Mesenchymal stem cell (in vitro differentiated cells and primary cell): ENCODE results near the gene C5orf47.

Source experiments
- DNase-seq: peaks from one replicate; pipeline ENCODE4 v3.0.0-alpha.2; 2013
- H2AFZ ChIP-seq: one replicate; pipeline ENCODE4 v1.6.1; 2013; ENCODE audit warnings: low read depth, mild to moderate bottlenecking, control low read depth, inconsistent platforms, low read length, moderate library complexity
- H2AK5ac ChIP-seq: 2 replicates; pipeline ENCODE4 v1.6.1; 2013; ENCODE audit warnings: low read length, moderate library complexity, mild to moderate bottlenecking, inconsistent platforms; ENCODE audit not compliant: severe bottlenecking
- H2BK120ac ChIP-seq: one replicate; pipeline ENCODE4 v1.6.1; 2013; ENCODE audit warnings: low read depth, mild to moderate bottlenecking, inconsistent platforms, low read length, moderate library complexity
- H2BK12ac ChIP-seq, 2 experiments: one replicate each; pipeline ENCODE4 v1.6.1; 2013; ENCODE audit warnings: inconsistent platforms in 2 of 2, low read length in 2 of 2, mild to moderate bottlenecking in 2 of 2, moderate library complexity in 2 of 2, control low read depth in 1 of 2
- H2BK15ac ChIP-seq: one replicate; pipeline ENCODE4 v1.6.1; 2013; ENCODE audit warnings: mild to moderate bottlenecking, low read depth, inconsistent platforms; ENCODE audit not compliant: poor library complexity, severe bottlenecking
- H2BK5ac ChIP-seq: 2 replicates; pipeline ENCODE4 v1.6.1; 2013; ENCODE audit warnings: low read depth, mild to moderate bottlenecking, low read length, control low read depth, inconsistent platforms; ENCODE audit not compliant: poor library complexity, severe bottlenecking
- H3K14ac ChIP-seq, 2 experiments: one replicate each; pipeline ENCODE4 v1.6.1; 2013; ENCODE audit warnings: inconsistent platforms in 2 of 2, low read length in 2 of 2, control low read depth in 1 of 2, mild to moderate bottlenecking in 1 of 2, moderate library complexity in 1 of 2
- H3K18ac ChIP-seq, 2 experiments: one replicate each; pipeline ENCODE4 v1.6.1; 2013; ENCODE audit warnings: inconsistent platforms in 2 of 2, low read length in 2 of 2, control low read depth in 1 of 2, low read depth in 1 of 2, mild to moderate bottlenecking in 1 of 2
- H3K23ac ChIP-seq, 2 experiments: one replicate each; pipeline ENCODE4 v1.6.1; 2013; ENCODE audit warnings: inconsistent platforms in 2 of 2, low read length in 2 of 2, mild to moderate bottlenecking in 2 of 2, moderate library complexity in 2 of 2, control low read depth in 1 of 2
- H3K27ac ChIP-seq: 2 replicates; pipeline ENCODE4 v1.5.1; 2013; ENCODE audit warnings: mild to moderate bottlenecking, moderate library complexity, low read length, control low read depth, inconsistent platforms; ENCODE audit not compliant: poor library complexity, severe bottlenecking
- H3K27me3 ChIP-seq, 2 experiments: 2 replicates each; pipeline versions ENCODE4 v1.6.1 to v1.7.0; 2013; ENCODE audit warnings: low read length in 2 of 2, mild to moderate bottlenecking in 2 of 2, moderate library complexity in 2 of 2, control low read depth in 1 of 2, inconsistent platforms in 1 of 2; ENCODE audit not compliant: control insufficient read depth in 1 of 2, insufficient read depth in 1 of 2
- H3K36me3 ChIP-seq, 2 experiments: 2 replicates each; pipeline versions ENCODE4 v1.6.1 to v1.7.0; 2013; ENCODE audit warnings: low read length in 2 of 2, control low read depth in 1 of 2, inconsistent platforms in 1 of 2, low read depth in 1 of 2, mild to moderate bottlenecking in 1 of 2; ENCODE audit not compliant: insufficient read depth in 2 of 2, control insufficient read depth in 1 of 2
- H3K4ac ChIP-seq, 2 experiments: one replicate each; pipeline ENCODE4 v1.6.1; 2013; ENCODE audit warnings: inconsistent platforms in 2 of 2, low read length in 2 of 2, mild to moderate bottlenecking in 2 of 2, moderate library complexity in 2 of 2, control low read depth in 1 of 2, low read depth in 1 of 2
- H3K4me1 ChIP-seq: 2 replicates; pipeline ENCODE4 v1.6.1; 2013; ENCODE audit warnings: low read depth, low read length, control low read depth; ENCODE audit not compliant: control insufficient read depth, insufficient read depth
- H3K4me2 ChIP-seq: 2 replicates; pipeline ENCODE4 v1.6.1; 2013; ENCODE audit warnings: low read length, mild to moderate bottlenecking, inconsistent platforms; ENCODE audit not compliant: poor library complexity, severe bottlenecking
- H3K4me3 ChIP-seq, 2 experiments: 2 replicates each; pipeline versions ENCODE4 v1.5.1 to v1.7.0; 2013; ENCODE audit warnings: low read length in 2 of 2, mild to moderate bottlenecking in 2 of 2, control low read depth in 1 of 2, low read depth in 1 of 2; ENCODE audit not compliant: insufficient read depth in 1 of 2
- H3K79me1 ChIP-seq: replicated peaks from 2 replicates; pipeline ENCODE4 v1.6.1; 2013; ENCODE audit warnings: mild to moderate bottlenecking, control low read depth, low read length, inconsistent platforms; ENCODE audit not compliant: poor library complexity, severe bottlenecking
- H3K9ac ChIP-seq: 2 replicates; pipeline ENCODE4 v1.7.0; 2013; ENCODE audit warnings: mild to moderate bottlenecking, low read length, moderate library complexity
- H3K9me3 ChIP-seq: 2 replicates; pipeline ENCODE4 v1.7.0; 2013; ENCODE audit warnings: mild to moderate bottlenecking, low read length; ENCODE audit not compliant: control insufficient read depth
- H4K8ac ChIP-seq: one replicate; pipeline ENCODE4 v1.6.1; 2013; ENCODE audit warnings: inconsistent platforms, mild to moderate bottlenecking, low read length, moderate library complexity
- H4K91ac ChIP-seq: one replicate; pipeline ENCODE4 v1.6.1; 2013; ENCODE audit warnings: mild to moderate bottlenecking, low read length, inconsistent platforms
- WGBS: methylation state at CpG from one replicate; pipeline ENCODE4 v1.1.7; 2013; ENCODE audit warnings: mixed read lengths; 5-methylcytosine and 5-hydroxymethylcytosine counted together

The C5orf47 gene

GRCh38 chr5:173973616-173973969 lies 15.4 kb upstream of the C5orf47 start:
- H3K14ac ChIP-seq: peak overlapping the region in 1 of 2 experiments; percentile 69
- H3K4me2 ChIP-seq: peak overlapping the region; percentile 72
- peak overlapping the region; percentile 15 for H2BK15ac ChIP-seq
- no peaks in the 10 kb centered on the region for H3K9me3 ChIP-seq
- no peak overlapping the region for H2BK5ac ChIP-seq
- H3K4me3 ChIP-seq: peak overlapping the region; percentile 22 to 77
- peak overlapping the region in 1 of 2 experiments; percentile 87 for H2BK12ac ChIP-seq
- peak overlapping the region in 1 of 2 experiments; percentile 64 for H3K18ac ChIP-seq
- H4K91ac ChIP-seq: peak overlapping the region; percentile 19
- H2AFZ ChIP-seq: peak overlapping the region; percentile 92
- no peak for DNase-seq
- H3K27ac ChIP-seq: no peak overlapping the region
- no peak overlapping the region for H2AK5ac ChIP-seq
- H2BK120ac ChIP-seq: no peak overlapping the region
- peak overlapping the region in 1 of 2 experiments; percentile 37 for H3K4ac ChIP-seq
- H4K8ac ChIP-seq: peak overlapping the region; percentile 16
- no peaks in the 10 kb centered on the region for H3K36me3 ChIP-seq
- 42% methylated on average over 13 of the region's 13 CpGs for WGBS
- H3K79me1 ChIP-seq: no peaks in the 10 kb centered on the region
- peak overlapping the region; percentile 79 for H3K9ac ChIP-seq
- H3K27me3 ChIP-seq: peaks cover 0 to 8% of the 10 kb centered on the region in 2 experiments
- H3K23ac ChIP-seq: no peak overlapping the region
- H3K4me1 ChIP-seq: peaks cover 16% of the 10 kb centered on the region

- Histone ChIP-seq H3K4ac (no peak overlapping the region), H2BK5ac (no peak overlapping the region), H3K4me3 (no peak overlapping the region), H2AFZ (no peak overlapping the region), H3K36me3 (no peaks in the 10 kb centered on the region), H3K23ac (no peak overlapping the region), H2BK120ac (no peak overlapping the region), H3K9ac (no peak overlapping the region), H3K79me1 (no peaks in the 10 kb centered on the region), H3K4me2 (no peak overlapping the region), H2BK15ac (no peak overlapping the region), H3K9me3 (no peaks in the 10 kb centered on the region), H4K8ac (no peak overlapping the region), H3K18ac (no peak overlapping the region), H2AK5ac (no peak overlapping the region), H4K91ac (no peak overlapping the region), H2BK12ac (no peak overlapping the region), H3K27ac (no peak overlapping the region), H3K27me3 (peaks cover 0 to 11% of the 10 kb centered on the region in 2 experiments), H3K4me1 (peaks cover 13% of the 10 kb centered on the region), H3K14ac (no peak overlapping the region)
- 80% methylated on average over 5 of the region's 5 CpGs for WGBS
- no peak for DNase-seq
Observed at GRCh38 chr5:173974688-173975239, 14.2 kb upstream of the C5orf47 start.

GRCh38 chr5:173981185-173981761 lies 7.7 kb upstream of the C5orf47 start:
- Histone ChIP-seq H2AK5ac (no peak overlapping the region), H2BK15ac (no peak overlapping the region), H3K79me1 (no peaks in the 10 kb centered on the region), H3K23ac (no peak overlapping the region), H2BK120ac (no peak overlapping the region), H2AFZ (no peak overlapping the region), H3K4ac (no peak overlapping the region), H4K91ac (no peak overlapping the region), H2BK5ac (no peak overlapping the region), H3K9ac (no peak overlapping the region), H3K9me3 (peaks cover 4% of the 10 kb centered on the region), H3K4me1 (no peaks in the 10 kb centered on the region), H4K8ac (no peak overlapping the region), H3K4me3 (peak overlapping the region in 1 of 2 experiments; percentile 30), H3K14ac (no peak overlapping the region), H3K27ac (no peak overlapping the region), H3K36me3 (no peaks in the 10 kb centered on the region), H2BK12ac (no peak overlapping the region), H3K18ac (no peak overlapping the region), H3K27me3 (peaks cover 21 to 32% of the 10 kb centered on the region in 2 experiments), H3K4me2 (no peak overlapping the region)
- 68% methylated on average over 5 of the region's 5 CpGs for WGBS
- peak; percentile 14 for DNase-seq

DNA sequence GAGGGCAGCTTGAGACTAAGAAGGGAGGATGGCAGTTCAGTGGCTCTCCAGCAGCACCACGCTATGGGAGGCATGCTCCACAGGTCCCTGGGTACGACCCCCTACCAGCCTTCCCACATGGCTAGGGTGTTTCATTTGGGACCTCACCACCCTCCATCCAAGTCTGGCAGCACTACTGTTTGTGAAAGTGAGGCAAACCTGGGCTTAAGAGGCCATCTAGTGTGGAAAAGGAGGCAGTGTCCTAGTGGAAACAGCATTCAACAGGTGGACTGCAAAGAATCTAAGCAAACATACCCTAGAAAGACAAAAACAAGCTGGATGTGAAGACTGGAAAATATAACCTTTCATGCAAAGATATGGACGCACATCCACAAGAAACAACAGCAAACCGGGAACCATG lies 4.8 kb upstream of the C5orf47 start:
- no peak overlapping the region for H3K23ac ChIP-seq
- no peak overlapping the region for H2AFZ ChIP-seq
- H2BK12ac ChIP-seq: no peak overlapping the region
- no peak overlapping the region for H3K4me2 ChIP-seq
- H3K9ac ChIP-seq: no peak overlapping the region
- no peak overlapping the region for H3K18ac ChIP-seq
- no peak overlapping the region for H3K27ac ChIP-seq
- H3K36me3 ChIP-seq: no peaks in the 10 kb centered on the region
- H2BK120ac ChIP-seq: no peak overlapping the region
- H3K14ac ChIP-seq: no peak overlapping the region
- peak; percentile 45 for DNase-seq
- no peak overlapping the region for H4K91ac ChIP-seq
- H3K27me3 ChIP-seq: peaks cover 21 to 32% of the 10 kb centered on the region in 2 experiments
- 61% methylated on average over 2 of the region's 4 CpGs for WGBS
- H3K4ac ChIP-seq: no peak overlapping the region
- H3K9me3 ChIP-seq: peaks cover 4% of the 10 kb centered on the region
- H3K79me1 ChIP-seq: no peaks in the 10 kb centered on the region
- no peak overlapping the region for H4K8ac ChIP-seq
- H3K4me3 ChIP-seq: no peak overlapping the region
- H3K4me1 ChIP-seq: no peaks in the 10 kb centered on the region
- H2AK5ac ChIP-seq: no peak overlapping the region
- H2BK5ac ChIP-seq: no peak overlapping the region
- H2BK15ac ChIP-seq: no peak overlapping the region
